Coronary artery (tissue), 2 donors: ENCODE data around the gene FAIM2.
"Not testable (repeated sequence)": the region's sequence is repeated elsewhere in the genome, so short reads cannot be mapped to it uniquely, and the experiment has no call there.

Experiments used
- DNase-seq: peaks from one replicate; pipeline ENCODE4 v3.0.0-alpha.2; 2017; ENCODE audit warnings: low spot score
- H3K27ac ChIP-seq, 2 donors: fragments of 200-600 bp; sonication (generic); one replicate each; pipeline ENCODE4 v1.5.1; 2016 to 2019
- H3K4me3 ChIP-seq: fragments of 200-600 bp; sonication (generic); 2 replicates; pipeline ENCODE4 v1.5.1; 2016; ENCODE audit warnings: mild to moderate bottlenecking, moderate library complexity
- TF ChIP-seq, protein P1 (sequence below): fragments of 200-600 bp; sonication (generic); IDR thresholded peaks from one replicate; pipeline ENCODE4 v1.5.1; 2019; ENCODE audit warnings: antibody characterized with exemption

Gene FAIM2

DNA sequence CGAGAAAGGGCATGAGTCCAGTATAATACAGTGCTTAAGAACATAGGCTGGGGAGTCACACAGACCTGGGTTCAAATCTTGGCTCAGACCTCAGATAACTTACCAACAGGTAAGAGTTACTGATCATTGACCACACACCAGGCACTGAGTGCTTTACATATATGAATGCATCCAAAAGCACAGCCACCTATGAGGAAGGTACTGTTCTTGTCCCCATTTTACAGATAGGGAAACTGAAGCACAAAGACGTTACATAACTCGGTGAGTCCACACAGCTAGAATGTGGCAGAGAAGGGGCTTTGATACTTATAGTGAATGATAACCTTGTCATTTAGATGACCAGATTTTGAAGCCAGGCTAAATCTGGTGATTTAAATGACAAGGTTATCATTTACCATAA, 27.6 kb downstream of the FAIM2 start:
- TF ChIP-seq, protein P1, sequence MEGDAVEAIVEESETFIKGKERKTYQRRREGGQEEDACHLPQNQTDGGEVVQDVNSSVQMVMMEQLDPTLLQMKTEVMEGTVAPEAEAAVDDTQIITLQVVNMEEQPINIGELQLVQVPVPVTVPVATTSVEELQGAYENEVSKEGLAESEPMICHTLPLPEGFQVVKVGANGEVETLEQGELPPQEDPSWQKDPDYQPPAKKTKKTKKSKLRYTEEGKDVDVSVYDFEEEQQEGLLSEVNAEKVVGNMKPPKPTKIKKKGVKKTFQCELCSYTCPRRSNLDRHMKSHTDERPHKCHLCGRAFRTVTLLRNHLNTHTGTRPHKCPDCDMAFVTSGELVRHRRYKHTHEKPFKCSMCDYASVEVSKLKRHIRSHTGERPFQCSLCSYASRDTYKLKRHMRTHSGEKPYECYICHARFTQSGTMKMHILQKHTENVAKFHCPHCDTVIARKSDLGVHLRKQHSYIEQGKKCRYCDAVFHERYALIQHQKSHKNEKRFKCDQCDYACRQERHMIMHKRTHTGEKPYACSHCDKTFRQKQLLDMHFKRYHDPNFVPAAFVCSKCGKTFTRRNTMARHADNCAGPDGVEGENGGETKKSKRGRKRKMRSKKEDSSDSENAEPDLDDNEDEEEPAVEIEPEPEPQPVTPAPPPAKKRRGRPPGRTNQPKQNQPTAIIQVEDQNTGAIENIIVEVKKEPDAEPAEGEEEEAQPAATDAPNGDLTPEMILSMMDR, result no peak
- DNase-seq, result no peak
- no peak overlapping the region for H3K4me3 ChIP-seq
- no peak overlapping the region for H3K27ac ChIP-seq

DNA sequence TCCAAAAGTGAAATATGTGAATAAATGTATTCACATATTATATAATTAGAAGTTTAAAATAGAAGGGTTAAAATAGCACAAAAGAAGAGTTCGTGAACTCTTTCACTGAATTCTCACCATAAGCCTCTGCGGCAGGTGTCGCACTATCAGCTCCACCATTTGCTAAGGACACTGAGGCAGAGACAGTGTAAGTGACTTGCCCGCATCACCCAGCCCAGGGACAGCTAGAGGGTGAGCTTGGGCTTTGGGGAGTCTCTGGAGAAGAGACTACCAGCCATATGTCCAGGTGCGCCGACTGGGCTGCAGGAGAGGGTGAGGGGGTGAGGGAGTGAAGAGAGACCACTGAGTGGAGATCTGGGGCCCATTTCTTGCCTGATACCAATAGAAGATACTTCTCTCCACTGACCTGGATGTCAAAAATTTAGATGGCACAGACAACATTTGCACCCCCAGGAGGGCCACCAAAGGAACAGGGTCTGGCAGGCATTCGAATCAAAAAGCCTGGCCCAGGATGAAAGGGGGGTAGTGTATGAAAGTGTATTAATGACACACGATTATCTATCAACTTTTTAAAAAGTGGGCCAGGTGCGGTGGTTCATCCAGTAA, 28.5 kb downstream of the FAIM2 start:
- TF ChIP-seq, protein P1, result no peak
- peak; percentile 54 for DNase-seq
- Histone ChIP-seq H3K27ac (no peak overlapping the region), H3K4me3 (no peak overlapping the region)

DNA sequence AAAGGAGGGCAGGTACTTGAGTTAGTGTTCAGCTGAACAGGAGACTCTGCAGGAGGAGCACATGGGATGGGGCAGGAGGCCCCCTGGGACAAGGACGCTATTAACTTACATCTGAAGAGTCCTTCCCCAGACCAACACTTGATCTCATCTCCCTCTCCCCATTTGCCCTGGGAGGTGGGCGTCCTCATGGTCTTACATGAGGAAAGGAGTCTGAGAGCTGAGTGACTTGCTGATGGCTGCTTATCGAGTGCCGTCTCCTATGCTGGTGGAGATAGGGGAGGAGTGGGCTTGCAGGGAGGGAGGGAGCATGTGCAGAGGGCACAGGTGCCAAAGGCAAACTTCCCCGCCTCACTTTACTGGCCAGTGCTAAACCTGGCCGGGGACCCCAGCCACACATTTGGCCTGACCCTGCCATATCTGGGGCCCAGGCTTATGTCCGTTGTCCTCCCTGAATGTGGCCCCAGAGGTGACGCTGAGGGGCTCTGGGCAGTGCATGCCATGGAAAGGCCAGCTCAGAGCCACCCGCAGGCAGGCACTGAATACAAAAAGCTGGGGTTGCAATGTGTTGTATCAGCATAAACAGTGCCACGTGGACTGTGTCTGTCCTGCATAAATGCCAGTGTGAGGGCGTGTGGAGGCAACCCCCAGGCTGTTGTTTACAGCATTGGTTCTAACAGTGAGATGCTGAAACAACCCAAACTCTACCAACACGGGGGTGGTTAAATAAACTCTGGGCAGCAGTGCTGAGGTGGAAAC, 29.4 kb downstream of the FAIM2 start:
- DNase-seq, result peak; percentile 53
- TF ChIP-seq, protein P1, result no peak
- Histone ChIP-seq H3K4me3 (no peak overlapping the region), H3K27ac (no peak overlapping the region)

DNA sequence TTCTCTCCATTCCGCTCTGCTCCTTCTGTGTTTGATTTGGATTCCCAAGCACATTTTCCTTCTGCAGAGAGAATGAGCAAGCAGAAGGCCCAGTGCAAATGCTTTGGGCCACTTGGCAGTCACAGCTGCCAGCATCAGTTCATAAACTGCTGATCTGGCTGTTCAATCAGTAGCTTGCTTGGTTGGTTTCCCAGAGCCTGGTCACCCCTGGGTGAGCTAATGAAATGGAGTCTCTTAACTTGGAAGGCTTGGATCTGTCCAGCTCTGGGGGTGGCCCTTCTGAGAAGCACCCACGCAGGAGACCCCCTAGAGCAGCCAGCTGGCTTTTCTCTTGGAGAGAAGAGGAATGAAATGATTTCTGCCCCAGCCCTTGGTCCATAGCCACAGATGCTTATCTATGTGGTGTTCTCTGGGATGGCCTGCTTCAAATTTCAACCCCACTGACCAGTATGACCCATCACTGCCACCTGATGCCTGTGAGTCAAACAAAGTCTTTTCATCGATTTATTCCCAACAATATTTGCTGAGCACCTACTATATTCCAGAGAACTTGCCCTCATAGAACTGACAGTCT, 30.3 kb downstream of the FAIM2 start:
- TF ChIP-seq, protein P1, result no peak
- no peak overlapping the region for H3K4me3 ChIP-seq
- peak; percentile 66 for DNase-seq
- H3K27ac ChIP-seq, result no peak overlapping the region

DNA sequence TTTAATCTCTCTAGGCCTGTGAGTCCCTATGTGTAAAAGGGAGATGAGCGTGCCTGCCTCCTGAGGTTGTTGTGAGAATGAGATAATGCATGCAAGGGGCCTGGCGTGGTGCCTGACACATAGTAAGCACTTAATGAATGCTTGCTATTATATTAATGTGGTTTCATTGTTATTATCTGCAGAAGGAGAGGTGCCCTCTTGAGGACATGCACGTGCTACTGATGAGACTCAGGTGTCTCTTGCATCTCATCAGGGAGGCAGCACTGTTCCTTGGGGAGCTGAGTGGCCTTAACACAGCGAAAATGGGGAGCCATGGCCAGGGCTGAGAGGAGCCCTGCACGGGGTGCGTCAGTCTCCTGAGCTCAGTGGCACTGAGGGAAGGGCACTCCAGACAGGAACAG, 30.9 kb downstream of the FAIM2 start:
- no peak overlapping the region for H3K4me3 ChIP-seq

DNA sequence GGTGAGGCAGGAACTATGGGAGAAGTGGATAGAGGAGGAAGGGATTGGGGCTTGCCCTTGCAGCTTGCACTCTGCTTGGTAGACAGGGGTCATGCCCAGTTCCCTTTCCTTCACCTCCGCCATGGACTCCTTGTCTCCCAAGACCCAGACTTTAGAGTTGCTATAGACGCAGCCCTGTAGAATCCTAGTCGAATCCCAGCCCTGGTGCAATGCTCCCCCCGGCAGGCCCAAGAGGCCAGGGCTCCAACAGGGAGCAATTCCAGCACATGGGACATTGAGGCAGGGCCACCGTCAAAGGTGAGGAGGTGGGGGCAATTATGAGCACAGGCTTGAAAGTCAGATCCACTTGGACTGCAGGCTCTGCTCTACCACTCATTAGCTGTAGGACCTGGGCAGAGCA, 31.3 kb downstream of the FAIM2 start:
- no peak overlapping the region for H3K4me3 ChIP-seq
- H3K27ac ChIP-seq, result no peak overlapping the region
- TF ChIP-seq, protein P1, result no peak
- peak; percentile 61 for DNase-seq

More for the DNA sequence above, 30.9 kb downstream of the FAIM2 start:
- DNase-seq, result peak; percentile 64
- TF ChIP-seq, protein P1, result no peak
- no peak overlapping the region for H3K27ac ChIP-seq

DNA sequence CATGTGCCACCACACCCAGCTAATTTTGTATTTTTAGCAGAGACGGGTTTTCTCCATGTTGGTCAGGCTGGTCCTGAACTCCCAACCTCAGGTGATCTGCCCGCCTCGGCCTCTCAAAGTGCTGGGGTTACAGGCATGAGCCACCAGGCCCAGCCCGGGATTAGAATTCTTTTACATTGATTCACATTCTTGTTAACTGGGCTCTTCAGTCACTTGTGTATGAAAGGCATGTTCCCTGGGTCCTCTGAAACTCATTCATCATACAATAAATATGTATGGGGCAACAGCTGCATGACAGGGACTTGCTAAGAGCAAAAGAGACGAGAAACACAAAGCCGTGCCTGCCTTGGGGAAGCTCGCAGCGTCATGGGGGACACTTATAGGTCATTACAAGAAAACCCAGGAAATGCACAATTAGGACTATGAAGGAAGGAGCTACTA, 31.9 kb downstream of the FAIM2 start:
- not testable (repeated sequence) for H3K4me3 ChIP-seq, H3K27ac ChIP-seq
- peak; percentile 40 for DNase-seq
